Vagina (tissue), 2 donors: ENCODE measurements around the gene KIF3B.

Experiments used
- POLR2A ChIP-seq, 2 donors: fragments of 450-650 bp; IDR thresholded peaks; one replicate each; pipeline ENCODE4 v1.6.1; 2017; ENCODE audit warnings: antibody characterized with exemption in 2 of 2, mild to moderate bottlenecking in 2 of 2, moderate library complexity in 2 of 2
- POLR2AphosphoS5 ChIP-seq, 2 donors: sonication (generic); formaldehyde crosslinking; IDR thresholded peaks; one replicate each; pipeline ENCODE4 v1.9.0; 2017; ENCODE audit warnings: antibody characterized with exemption in 2 of 2, mild to moderate bottlenecking in 2 of 2, low read depth in 1 of 2; ENCODE audit not compliant: insufficient read depth in 1 of 2
- TF ChIP-seq, protein P1 (sequence below), 3 experiments: fragments of 450-650 bp in 2 of 3; fragments of 200-600 bp in 1 of 3; sonication (generic) in 1 of 3; IDR thresholded peaks; one replicate each; pipeline ENCODE4 v1.5.1; 2017 to 2019; ENCODE audit warnings: antibody characterized with exemption in 3 of 3, mild to moderate bottlenecking in 2 of 3, moderate library complexity in 2 of 3

DNA sequence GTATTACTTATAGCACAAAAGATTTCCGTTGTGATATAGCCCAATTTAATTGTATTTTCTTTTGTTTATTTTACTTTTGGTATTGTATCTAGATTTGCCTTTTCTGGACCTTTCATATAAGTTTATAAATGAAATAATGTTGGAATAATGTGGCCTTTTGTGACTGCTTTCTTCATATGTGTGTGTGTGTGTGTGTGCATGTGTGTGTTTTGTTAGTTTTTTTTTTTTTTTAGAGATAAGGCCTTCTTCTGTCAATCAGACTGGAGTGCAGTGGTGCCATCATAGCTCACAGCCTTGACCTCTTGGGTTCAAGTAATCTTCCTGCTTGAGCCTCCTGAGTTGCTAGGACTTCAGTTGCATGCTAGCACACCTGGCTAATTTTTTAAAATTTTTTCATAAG lies 42.9 kb downstream of the KIF3B start:
- TF ChIP-seq POLR2AphosphoS5 (IDR thresholded peaks at IDR 0.05; ENCODE audit: insufficient read depth in 1 of 2, low read depth in 1 of 2) (no peak), POLR2A (IDR thresholded peaks at IDR 0.05) (no peak)
- TF ChIP-seq, protein P1, sequence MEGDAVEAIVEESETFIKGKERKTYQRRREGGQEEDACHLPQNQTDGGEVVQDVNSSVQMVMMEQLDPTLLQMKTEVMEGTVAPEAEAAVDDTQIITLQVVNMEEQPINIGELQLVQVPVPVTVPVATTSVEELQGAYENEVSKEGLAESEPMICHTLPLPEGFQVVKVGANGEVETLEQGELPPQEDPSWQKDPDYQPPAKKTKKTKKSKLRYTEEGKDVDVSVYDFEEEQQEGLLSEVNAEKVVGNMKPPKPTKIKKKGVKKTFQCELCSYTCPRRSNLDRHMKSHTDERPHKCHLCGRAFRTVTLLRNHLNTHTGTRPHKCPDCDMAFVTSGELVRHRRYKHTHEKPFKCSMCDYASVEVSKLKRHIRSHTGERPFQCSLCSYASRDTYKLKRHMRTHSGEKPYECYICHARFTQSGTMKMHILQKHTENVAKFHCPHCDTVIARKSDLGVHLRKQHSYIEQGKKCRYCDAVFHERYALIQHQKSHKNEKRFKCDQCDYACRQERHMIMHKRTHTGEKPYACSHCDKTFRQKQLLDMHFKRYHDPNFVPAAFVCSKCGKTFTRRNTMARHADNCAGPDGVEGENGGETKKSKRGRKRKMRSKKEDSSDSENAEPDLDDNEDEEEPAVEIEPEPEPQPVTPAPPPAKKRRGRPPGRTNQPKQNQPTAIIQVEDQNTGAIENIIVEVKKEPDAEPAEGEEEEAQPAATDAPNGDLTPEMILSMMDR (IDR thresholded peaks at IDR 0.05), result no peak
